ENCODE data around the gene MCC.

Gene MCC

DNA sequence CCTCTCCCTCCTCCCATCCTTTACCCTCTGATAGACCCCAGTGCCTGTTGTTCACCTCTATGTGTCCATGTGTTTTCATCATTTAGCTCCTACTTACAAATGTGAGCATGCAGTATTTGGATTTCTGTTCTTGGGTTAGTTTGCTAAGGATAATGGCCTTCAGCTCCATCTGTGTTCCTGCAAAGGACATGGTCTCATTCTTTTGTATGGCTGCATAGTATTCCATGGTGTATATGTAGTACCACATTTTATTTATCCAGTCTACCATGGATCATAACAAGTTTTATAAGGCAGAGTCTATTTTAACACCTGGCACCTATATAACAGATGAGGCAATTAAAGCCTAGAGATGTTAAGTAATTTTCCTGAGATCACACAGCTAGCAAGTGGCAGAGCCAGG, 32.6 kb upstream of the MCC start:
- H3K4me3 ChIP-seq (replicated peaks; ENCODE audit: low read depth, low read length), result no peak overlapping the region
- DNase-seq (ENCODE audit: low read depth), result no peak
- TF ChIP-seq, protein P1, sequence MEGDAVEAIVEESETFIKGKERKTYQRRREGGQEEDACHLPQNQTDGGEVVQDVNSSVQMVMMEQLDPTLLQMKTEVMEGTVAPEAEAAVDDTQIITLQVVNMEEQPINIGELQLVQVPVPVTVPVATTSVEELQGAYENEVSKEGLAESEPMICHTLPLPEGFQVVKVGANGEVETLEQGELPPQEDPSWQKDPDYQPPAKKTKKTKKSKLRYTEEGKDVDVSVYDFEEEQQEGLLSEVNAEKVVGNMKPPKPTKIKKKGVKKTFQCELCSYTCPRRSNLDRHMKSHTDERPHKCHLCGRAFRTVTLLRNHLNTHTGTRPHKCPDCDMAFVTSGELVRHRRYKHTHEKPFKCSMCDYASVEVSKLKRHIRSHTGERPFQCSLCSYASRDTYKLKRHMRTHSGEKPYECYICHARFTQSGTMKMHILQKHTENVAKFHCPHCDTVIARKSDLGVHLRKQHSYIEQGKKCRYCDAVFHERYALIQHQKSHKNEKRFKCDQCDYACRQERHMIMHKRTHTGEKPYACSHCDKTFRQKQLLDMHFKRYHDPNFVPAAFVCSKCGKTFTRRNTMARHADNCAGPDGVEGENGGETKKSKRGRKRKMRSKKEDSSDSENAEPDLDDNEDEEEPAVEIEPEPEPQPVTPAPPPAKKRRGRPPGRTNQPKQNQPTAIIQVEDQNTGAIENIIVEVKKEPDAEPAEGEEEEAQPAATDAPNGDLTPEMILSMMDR (IDR thresholded peaks at IDR 0.05; ENCODE audit: low read length, missing control alignments), result no peak

DNA sequence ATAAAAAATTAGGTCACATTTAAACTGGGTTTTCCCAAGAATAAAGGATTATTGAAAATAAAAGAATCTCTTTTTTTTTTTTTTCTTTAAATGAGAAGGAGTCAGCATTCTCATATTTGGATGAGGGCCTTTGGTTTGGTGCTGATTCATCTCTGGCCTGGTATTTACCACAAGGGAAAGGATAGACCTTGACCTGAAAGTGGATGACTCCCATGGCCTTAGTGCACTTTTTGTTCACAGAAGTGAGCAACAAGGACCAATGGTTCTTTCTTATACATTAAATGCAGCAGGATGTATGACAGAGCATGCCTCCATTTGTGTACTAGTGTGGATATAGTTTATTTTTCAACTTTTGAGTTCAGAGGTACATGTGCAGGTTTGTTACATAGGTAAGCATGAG, 32.2 kb upstream of the MCC start:
- TF ChIP-seq, protein P1 (IDR thresholded peaks at IDR 0.05; ENCODE audit: low read length, missing control alignments), result no peak
- DNase-seq (ENCODE audit: low read depth), result peak; percentile 28

DNA sequence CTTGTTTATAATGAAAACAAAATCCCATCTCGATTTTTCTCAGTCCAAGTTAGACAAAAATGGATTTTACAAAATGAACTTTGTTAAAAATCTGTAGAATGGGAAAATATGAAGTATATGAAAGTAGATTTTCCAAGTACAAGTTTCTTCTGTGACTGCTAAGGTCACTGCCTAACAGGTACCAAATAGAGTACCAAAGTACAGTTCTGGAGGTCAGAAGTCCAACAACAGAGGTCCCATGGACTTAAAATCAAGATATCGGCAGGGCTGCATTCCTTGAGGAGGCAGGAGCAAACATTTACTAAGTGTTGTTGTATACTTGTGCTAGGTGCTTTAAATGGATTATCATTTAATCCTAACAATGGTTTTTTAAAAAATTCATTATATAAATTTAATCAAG, 31.2 kb upstream of the MCC start:
- TF ChIP-seq, protein P1 (IDR thresholded peaks at IDR 0.05; ENCODE audit: low read length, missing control alignments), result no peak
- no peak overlapping the region for H3K4me3 ChIP-seq (replicated peaks; ENCODE audit: low read depth, low read length)
- DNase-seq (ENCODE audit: low read depth), result no peak

More for the DNA sequence above, 32.2 kb upstream of the MCC start:
- H3K4me3 ChIP-seq (replicated peaks; ENCODE audit: low read depth, low read length), result no peak overlapping the region

DNA sequence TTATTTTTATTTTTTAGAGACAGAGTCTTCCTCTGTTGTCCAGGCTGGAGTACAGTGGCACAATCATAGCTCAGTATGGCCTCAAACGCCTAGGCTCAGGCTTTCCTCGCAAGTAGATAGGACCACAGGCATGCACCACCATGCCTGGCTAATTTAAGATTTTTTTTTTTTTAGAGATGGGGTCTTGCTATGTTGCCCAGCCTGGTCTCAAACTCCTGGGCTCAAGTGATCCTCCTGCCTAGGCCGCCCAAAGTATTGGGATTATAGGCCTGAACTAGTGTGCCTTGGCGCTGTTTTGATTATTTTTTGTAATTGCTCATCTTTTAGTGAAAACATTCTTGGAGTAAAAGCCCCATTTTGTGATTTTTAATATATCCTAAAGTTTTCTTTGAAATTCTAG, 30.6 kb upstream of the MCC start:
- no peak for DNase-seq (ENCODE audit: low read depth)
- H3K4me3 ChIP-seq (replicated peaks; ENCODE audit: low read depth, low read length), result no peak overlapping the region
- TF ChIP-seq, protein P1 (IDR thresholded peaks at IDR 0.05; ENCODE audit: low read length, missing control alignments), result no peak

DNA sequence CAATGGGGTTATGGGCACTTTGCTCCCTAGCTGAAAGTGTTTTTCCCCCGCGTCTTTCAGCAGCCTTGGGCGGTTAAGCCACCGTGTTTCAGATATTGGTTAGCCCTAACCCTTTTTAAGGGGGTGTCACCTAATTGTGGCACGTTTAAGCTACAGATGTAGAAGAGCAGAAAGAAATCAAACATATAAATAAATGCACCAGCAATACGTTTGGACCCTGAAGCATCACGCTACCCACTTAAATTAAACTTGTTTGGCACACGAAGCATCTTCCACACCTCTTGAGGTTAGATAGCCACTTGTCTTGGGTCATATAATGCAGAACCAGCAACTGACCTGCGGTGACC, 26.0 kb upstream of the MCC start:
- DNase-seq (ENCODE audit: low read depth), result no peak
- TF ChIP-seq, protein P1 (IDR thresholded peaks at IDR 0.05; ENCODE audit: low read length, missing control alignments), result no peak
- peak overlapping the region; percentile 71 for H3K4me3 ChIP-seq (replicated peaks; ENCODE audit: low read depth, low read length)

DNA sequence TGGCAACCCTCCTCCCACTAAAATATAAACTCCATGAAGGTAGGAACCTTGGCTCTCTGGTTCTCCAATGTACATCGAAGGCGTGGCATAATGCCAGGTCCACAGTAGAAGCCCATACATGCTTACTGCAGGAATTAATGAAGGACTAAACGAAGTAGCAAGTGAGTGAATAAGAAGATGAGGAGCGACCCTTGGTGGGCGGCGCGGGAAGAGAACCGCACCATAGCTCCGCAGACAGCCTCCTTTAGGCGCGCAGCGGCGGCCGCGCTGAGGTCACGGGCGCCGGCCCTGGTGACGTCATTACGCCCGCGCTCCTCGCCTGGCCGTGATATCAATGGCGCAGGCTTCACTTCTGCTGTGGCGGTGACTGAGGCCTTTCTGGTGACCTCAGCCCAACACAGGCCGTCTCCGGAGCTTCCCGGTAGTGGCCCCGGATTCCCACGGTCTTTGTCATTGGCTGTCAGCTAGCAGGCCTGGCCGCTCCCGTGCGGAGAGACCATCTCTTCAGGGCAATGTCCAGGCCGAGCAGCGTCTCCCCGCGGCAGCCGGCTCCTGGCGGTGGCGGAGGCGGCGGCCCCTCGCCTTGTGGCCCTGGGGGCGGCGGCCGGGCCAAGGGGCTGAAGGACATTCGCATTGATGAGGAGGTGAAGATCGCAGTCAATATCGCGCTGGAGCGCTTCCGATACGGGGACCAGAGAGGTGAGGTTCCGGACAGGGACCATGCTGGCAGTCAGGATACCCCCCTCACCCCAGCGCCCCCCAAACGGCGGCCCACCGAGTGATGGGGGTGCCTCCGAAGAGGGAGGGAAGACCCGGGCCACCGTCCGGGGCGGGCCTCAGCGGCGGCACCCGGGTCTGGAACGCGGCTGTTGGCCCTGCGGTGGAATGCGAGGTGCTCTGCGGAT, 25.4 kb upstream of the MCC start, which contains the start of gene YTHDC2:
TSS of gene YTHDC2 (plus strand) at position 311 of the 905 bp plus-strand sequence. CDS start at position 513, 202 bp downstream.
- peak; percentile 88 for DNase-seq (ENCODE audit: low read depth)
- H3K4me3 ChIP-seq (replicated peaks; ENCODE audit: low read depth, low read length), result peak within 1 kb of the TSS; percentile 71
- TF ChIP-seq, protein P1 (IDR thresholded peaks at IDR 0.05; ENCODE audit: low read length, missing control alignments), result peak; percentile 12
